NCI-H460 (cell line): ENCODE results near the gene CASQ2. TPM values are rescaled to one million over a fixed set of nuclear protein-coding genes. Genes with fewer than 3 reads are reported as not detected.
"Not testable (repeated sequence)": the region's sequence is repeated elsewhere in the genome, so short reads cannot be mapped to it uniquely, and the experiment has no call there.

Source experiments
- DNase-seq: peaks from one replicate; pipeline ENCODE4 v3.0.0-alpha.2; 2016; ENCODE audit warnings: low read depth; ENCODE audit errors: extremely low read depth
- total RNA-seq: library from RNA; depleted of rRNA; stranded (reverse); fragments of >200 nt; shearing (Covaris generic); gene quantifications from 2 replicates; pipeline ENCODE4 v1.2.3, GENCODE V29; 2014

CASQ2 gene
- total RNA-seq, 1 experiment from 2014 or later: not detected

DNA sequence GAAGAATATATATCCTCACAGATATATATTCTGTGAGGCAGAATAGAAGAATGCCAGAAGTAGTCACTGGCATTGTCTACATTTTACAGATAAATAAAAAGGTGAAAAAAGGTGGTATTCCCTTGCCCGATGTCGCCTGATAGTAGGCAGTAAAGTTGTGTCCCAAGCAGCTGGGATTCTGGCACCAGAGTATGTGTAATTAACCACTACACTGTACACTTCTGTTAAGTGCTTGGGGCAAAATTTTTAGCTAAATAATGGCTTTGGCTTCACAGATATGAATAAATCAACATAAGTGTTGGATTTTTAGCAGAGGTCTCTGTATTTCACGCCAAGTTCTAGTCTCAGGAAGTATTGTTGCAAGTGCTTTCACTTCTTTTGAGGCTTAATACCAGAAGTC, 13.3 kb upstream of the CASQ2 start:
- no peak for DNase-seq

DNA sequence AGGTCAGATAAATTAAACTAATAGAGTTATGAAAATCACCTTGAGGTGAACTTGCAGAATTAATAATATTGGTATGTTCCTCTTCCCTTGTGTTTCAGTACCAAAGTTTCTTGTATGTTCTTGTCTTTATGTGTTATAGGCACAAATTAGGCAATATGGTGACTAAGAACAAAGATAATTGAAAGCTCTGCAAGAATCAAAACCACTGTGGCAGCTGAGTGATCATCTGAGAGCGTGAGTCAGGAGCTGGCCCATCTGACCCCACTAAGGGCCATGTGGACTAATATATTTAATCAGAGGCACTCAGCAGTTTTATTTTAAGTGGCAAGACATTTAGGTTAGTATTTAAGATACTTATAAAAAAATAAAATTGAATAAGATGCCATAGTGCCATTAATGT, 12.8 kb upstream of the CASQ2 start:
- DNase-seq: no peak

DNA sequence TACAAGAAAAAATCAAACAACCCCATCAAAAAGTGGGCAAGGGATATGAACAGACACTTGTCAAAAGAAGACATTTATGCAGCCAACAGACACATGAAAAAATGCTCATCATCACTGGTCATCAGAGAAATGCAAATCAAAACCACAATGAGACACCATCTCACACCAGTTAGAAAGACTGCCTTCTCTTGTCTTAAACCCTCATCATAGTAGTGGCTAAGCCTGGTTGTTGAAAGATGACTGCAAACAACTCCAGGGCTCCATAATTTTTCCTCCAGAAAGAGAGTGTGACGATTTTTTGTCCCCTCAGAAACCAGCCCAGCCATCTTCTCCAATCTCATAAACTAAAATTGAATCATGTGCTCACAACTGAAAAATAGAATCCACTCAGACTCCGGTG, 12.1 kb upstream of the CASQ2 start:
- not testable (repeated sequence) for DNase-seq

DNA sequence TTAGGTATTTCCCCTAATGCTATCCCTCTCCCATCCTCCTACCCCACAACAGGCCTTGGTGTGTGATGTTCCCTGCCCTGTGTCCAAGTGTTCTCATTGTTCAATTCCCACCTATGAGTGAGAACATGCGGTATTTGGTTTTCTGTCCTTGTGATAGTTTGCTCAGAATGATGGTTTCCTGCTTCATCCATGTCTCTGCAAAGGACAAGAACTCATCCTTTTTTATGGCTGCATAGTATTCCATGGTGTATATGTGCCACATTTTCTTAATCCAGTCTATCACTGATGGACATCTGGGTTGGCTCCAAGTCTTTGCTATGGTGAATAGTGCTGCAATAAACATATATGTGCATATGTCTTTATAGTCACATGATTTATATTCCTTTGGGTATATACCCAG, 10.6 kb upstream of the CASQ2 start:
- DNase-seq: not testable (repeated sequence)

DNA sequence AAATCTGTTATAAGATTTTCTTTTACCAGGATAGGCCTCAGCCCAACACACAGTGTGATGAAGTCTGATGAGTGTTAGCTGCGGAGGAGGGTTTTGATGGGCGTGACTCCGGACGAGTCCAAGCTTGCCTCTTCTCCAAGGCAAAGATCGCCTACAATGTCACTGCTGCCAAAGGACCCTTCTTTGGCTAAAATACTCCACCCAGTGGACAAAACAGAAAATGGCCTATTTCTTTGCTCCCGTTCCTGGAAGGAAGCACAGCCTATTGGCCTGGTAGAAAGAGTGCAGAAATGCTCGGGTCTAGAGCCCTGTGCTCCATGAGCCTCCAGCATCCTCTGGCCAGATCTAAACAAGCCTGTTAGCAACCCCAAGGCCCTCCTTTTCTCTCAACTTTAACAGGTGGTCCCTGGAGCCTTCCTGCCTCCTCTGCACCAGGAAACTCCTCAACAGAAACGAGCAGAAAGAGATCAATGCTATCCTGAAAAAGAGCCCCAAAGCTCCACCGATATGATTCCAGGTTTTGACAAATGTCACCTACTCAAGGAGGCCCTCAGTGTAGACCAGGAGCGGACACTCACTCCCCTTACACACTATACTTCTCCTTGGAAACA, 3.4 kb upstream of the CASQ2 start:
- peak; percentile 69 for DNase-seq

DNA sequence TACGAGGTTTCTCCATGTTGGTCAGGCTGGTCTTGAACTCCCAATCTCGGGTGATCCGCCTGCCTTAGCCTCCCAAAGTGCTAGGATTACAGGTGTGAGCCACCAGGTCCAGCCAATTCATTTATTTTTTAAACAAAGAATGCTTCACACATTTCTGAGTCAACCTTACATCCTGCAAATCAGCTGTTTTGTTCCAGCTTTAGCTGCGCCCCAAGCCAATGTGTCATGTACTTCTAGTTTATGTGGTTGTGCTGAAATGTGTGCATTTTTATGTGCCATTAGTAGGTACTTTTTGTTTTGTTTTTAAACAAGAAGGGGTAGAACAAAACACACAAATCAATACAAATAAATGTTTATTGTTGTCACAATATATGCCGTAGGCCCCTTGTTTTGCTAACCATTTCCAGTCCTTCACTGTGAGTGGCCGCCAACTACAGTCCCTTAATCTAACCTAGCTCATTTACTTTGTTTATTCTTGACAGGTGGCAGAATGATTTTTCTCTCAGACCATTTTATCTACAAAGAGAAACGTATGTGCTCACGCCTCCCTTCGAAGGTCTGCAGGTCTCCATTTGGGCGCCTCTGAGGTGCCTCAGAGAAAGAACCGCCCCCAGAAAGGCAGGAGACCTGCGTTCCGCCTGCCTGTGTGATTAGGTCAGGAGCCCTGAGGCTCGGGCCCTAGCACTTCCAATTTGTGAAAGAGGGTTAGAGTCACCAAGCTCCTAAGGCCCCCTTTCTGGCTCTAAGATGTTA, 2.8 kb upstream of the CASQ2 start:
- DNase-seq: no peak

GRCh38 chr1:115767403-115767802, 1.1 kb downstream of the CASQ2 start:
- DNase-seq: no peak

- no peak for DNase-seq
Measured at GRCh38 chr1:115765091-115765490, 3.4 kb downstream of the CASQ2 start.

DNA sequence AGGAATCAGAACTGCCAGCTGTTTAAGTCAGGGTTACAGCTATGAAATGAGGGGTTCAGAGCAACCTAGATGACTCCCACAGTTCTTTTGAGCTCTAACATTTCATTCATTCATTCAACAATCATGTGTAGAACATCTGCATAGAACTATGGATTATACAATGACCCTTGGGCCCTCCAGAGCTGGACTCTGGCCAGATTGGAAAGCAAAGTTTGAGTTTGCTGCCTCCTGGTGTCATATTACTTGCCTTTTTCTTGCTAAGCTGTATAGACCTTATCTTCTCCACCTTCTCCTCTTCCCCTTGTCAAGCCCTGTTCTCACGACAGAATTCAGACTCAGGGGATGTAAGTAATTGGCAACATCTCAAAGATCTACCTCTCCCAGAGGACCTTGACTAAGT, 4.0 kb downstream of the CASQ2 start:
- DNase-seq: peak; percentile 38

DNA sequence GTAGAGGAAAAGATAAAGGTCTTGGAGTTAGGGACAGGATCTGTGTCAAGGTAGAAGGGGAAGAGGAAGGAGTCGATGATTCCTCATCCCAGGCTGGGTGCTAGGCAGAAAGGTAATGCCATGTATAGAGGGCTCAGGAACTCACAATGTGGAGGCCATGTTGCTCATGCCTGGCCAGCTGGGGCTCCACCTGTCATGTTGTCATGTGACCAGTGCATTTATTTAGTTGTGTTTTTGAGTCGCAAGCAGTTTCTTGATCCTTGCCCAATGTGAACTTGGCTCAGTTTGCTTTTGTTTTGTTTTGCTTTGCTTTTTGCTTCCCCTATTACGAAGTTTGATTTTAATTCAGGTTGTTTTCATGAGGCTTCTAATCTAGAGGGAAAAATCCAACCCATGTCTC, 5.7 kb downstream of the CASQ2 start:
- no peak for DNase-seq

- DNase-seq: no peak
Measured at GRCh38 chr1:115761601-115762302, 6.8 kb downstream of the CASQ2 start.

DNA sequence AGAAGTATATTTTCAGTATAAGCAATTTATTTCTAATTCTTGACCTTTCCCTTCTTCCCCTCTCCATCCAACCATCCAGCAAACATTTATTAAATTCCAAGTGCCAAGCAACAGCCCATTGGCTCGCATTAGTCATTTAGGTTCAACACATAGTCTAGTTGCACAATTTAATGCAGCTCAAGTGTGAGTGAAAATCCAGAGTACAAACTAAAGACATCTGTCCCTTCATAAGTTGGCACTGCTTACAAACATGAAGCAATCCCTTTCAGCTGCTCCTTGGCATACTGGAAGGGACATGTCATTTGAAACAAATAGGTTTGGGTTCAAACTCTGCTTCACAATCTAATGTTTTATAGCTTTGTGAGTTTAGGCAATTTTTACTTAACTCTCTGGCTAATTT, 10.7 kb downstream of the CASQ2 start:
- DNase-seq: no peak

DNA sequence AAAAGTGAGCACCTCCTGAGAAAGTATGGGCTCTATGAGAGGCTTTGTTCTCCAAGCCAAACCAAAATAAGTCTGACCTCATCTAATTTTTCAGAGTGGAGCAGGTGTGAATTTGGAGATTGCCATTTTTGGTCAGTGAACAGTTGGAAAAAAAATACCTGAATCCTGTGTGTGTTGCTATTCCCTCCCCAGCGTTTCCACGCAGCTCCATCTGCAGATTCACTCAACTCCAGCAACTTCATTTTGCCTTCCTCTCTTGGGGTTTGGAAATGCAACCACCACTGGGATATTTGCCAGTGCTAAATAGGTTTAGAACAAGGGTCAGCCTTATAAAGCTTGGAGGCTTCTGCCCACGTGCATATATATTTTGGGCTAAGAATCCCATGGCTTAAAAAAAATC, 11.2 kb downstream of the CASQ2 start:
- no peak for DNase-seq

DNA sequence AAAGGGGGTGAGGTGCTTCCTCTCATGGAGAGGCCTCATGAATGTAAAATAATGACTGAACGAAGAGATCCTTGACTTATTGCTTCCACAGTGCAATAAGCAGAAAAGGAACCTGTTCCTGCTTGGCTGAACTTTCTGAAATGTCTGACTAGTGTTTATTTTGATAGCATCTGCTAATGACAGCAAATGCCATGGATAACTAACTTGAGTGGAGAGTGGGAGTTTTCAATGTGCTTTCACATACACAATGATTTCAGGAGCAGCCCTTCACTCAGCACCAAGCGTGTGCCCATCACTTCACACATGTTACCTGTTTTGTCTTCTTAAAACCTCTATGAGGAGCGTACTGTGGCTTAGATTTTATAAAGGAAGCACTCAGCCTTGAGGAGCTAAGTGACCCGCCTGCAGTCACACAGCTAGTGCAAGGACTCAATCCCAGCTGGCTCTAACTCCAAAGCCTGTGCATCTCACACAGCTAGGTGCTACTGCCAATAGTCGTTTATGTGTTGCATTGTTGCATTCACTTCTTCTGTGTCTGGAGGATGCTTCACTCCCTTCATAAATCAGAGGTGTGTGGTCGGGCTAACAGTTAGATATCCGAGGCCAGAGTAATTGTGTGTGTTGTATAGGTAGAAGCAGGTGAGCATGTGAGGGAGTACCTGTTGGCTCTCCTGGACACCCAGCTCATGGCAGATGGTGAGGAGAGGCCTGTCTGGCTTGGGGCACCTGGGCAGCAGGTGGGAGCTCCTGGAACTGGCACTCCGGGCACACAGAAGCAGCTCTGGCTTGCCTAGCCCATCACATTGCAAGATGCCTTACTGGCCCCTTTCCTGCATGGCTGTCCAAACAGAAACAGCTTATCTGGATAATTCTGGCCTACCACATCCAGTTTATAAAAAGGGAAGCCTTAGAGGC, 12.8 kb downstream of the CASQ2 start:
- DNase-seq: no peak

GRCh38 chr1:115753830-115754229, 14.7 kb downstream of the CASQ2 start:
- no peak for DNase-seq

- no peak for DNase-seq
Measured at GRCh38 chr1:115753361-115753760, 15.2 kb downstream of the CASQ2 start.

- DNase-seq: no peak
Measured at GRCh38 chr1:115748401-115749150, 19.9 kb downstream of the CASQ2 start.

GRCh38 chr1:115746021-115746690, 22.4 kb downstream of the CASQ2 start:
- no peak for DNase-seq

- DNase-seq: no peak
Measured at GRCh38 chr1:115744646-115745275, 23.8 kb downstream of the CASQ2 start.
